Neural cell (in vitro differentiated cells): ENCODE data around the gene ACOT6.
"Not testable (repeated sequence)": the region's sequence is repeated elsewhere in the genome, so short reads cannot be mapped to it uniquely, and the experiment has no call there.

ENCODE experiments used
- CTCF ChIP-seq: fragments of 450-650 bp; IDR thresholded peaks from 2 replicates; pipeline ENCODE4 v1.5.1; 2014; ENCODE audit warnings: antibody characterized with exemption, mild to moderate bottlenecking, moderate library complexity; ENCODE audit not compliant: poor library complexity, severe bottlenecking
- EP300 ChIP-seq: fragments of 450-650 bp; conservative IDR thresholded peaks from 2 replicates; pipeline ENCODE4 v1.6.1; 2014; ENCODE audit warnings: antibody characterized with exemption, mild to moderate bottlenecking, moderate library complexity; ENCODE audit not compliant: poor library complexity, severe bottlenecking
- EZH2 ChIP-seq: fragments of 200-600, 300-800 bp; shearing (Covaris generic), sonication (generic); IDR thresholded peaks from 2 replicates; pipeline ENCODE4 v1.6.1; 2014; ENCODE audit warnings: antibody characterized with exemption, low read length, borderline replicate concordance, mild to moderate bottlenecking; ENCODE audit not compliant: insufficient read depth, poor library complexity, severe bottlenecking
- MXI1 ChIP-seq: fragments of 450-650 bp; conservative IDR thresholded peaks from 2 replicates; pipeline ENCODE4 v1.6.1; 2014; ENCODE audit warnings: antibody characterized with exemption, mild to moderate bottlenecking; ENCODE audit not compliant: poor library complexity, severe bottlenecking
- POLR2AphosphoS5 ChIP-seq: IDR thresholded peaks from 2 replicates; pipeline ENCODE4 v1.6.1; 2012
- RAD21 ChIP-seq: fragments of 450-650 bp; conservative IDR thresholded peaks from 2 replicates; pipeline ENCODE4 v1.6.1; 2014; ENCODE audit warnings: antibody characterized with exemption, mild to moderate bottlenecking, moderate library complexity
- REST ChIP-seq: IDR thresholded peaks from 2 replicates; pipeline ENCODE4 v1.6.1; 2012; ENCODE audit warnings: borderline replicate concordance
- TAF1 ChIP-seq: IDR thresholded peaks from 2 replicates; pipeline ENCODE4 v1.6.1; 2012; ENCODE audit warnings: low read depth

GRCh38 chr14:73569185-73569958 lies 42.9 kb upstream of the ACOT6 start, which contains the start of gene ACOT2:
- TF ChIP-seq CTCF, POLR2AphosphoS5, EP300, REST, RAD21, TAF1, EZH2, MXI1: not testable (repeated sequence)
